Neutrophil (primary cell): ENCODE results near the gene DIO3.

Experiments used
- H3K27ac ChIP-seq: fragments of 200-600 bp; sonication (generic); 2 replicates; pipeline ENCODE4 v1.5.1; 2016; ENCODE audit warnings: mild to moderate bottlenecking, moderate library complexity
- H3K27me3 ChIP-seq: fragments of 200-600 bp; sonication (generic); 2 replicates; pipeline ENCODE4 v1.6.0; 2016; ENCODE audit warnings: mild to moderate bottlenecking
- H3K36me3 ChIP-seq: fragments of 200-600 bp; sonication (generic); 2 replicates; pipeline ENCODE4 v1.5.1; 2017
- H3K4me1 ChIP-seq, 2 experiments: fragments of 200-600 bp in 1 of 2; sonication (generic) in 1 of 2; 1 replicate in 1 of 2; 2 replicates in 1 of 2; pipeline versions ENCODE4 v1.5.1 to v1.6.1; 2013 to 2016; ENCODE audit warnings: low read depth in 1 of 2, low read length in 1 of 2, mild to moderate bottlenecking in 1 of 2, moderate library complexity in 1 of 2; ENCODE audit not compliant: control insufficient read depth in 1 of 2, insufficient read depth in 1 of 2
- H3K4me3 ChIP-seq, 2 experiments: fragments of 200-600 bp in 1 of 2; sonication (generic) in 1 of 2; 1 replicate in 1 of 2; 2 replicates in 1 of 2; pipeline ENCODE4 v1.5.1; 2013 to 2016; ENCODE audit warnings: low read depth in 1 of 2, low read length in 1 of 2, mild to moderate bottlenecking in 1 of 2, moderate library complexity in 1 of 2
- H3K9me3 ChIP-seq: fragments of 200-600 bp; sonication (generic); 2 replicates; pipeline ENCODE4 v1.5.1; 2016
- CTCF ChIP-seq: fragments of 200-600 bp; sonication (generic); IDR thresholded peaks from 2 replicates; pipeline ENCODE4 v1.5.1; 2016; ENCODE audit warnings: antibody characterized with exemption

The DIO3 gene

GRCh38 chr14:101544550-101544949 is 16.7 kb upstream of the DIO3 start:
- H3K4me3 ChIP-seq: no peak overlapping the region
- TF ChIP-seq CTCF: no peak

GRCh38 chr14:101546706-101547105 is 14.6 kb upstream of the DIO3 start:
- no peak overlapping the region for H3K4me3 ChIP-seq
- H3K36me3 ChIP-seq: no peaks in the 10 kb centered on the region
- H3K27me3 ChIP-seq: no peaks in the 10 kb centered on the region
- no peak overlapping the region for H3K27ac ChIP-seq
- no peak for TF ChIP-seq CTCF
- no peaks in the 10 kb centered on the region for H3K4me1 ChIP-seq
- no peaks in the 10 kb centered on the region for H3K9me3 ChIP-seq

More at GRCh38 chr14:101544550-101544949, 16.7 kb upstream of the DIO3 start:
- Histone ChIP-seq H3K9me3 (no peaks in the 10 kb centered on the region), H3K36me3 (no peaks in the 10 kb centered on the region), H3K27ac (no peak overlapping the region), H3K27me3 (no peaks in the 10 kb centered on the region), H3K4me1 (no peaks in the 10 kb centered on the region)

GRCh38 chr14:101547107-101547738 is 14.1 kb upstream of the DIO3 start:
- no peak for TF ChIP-seq CTCF
- Histone ChIP-seq H3K27ac (no peak overlapping the region), H3K9me3 (no peaks in the 10 kb centered on the region), H3K4me3 (no peak overlapping the region), H3K36me3 (no peaks in the 10 kb centered on the region), H3K27me3 (no peaks in the 10 kb centered on the region), H3K4me1 (no peaks in the 10 kb centered on the region)

GRCh38 chr14:101547961-101548669 is 13.2 kb upstream of the DIO3 start:
- no peak overlapping the region for H3K27ac ChIP-seq
- H3K4me3 ChIP-seq: no peak overlapping the region
- no peaks in the 10 kb centered on the region for H3K4me1 ChIP-seq
- H3K9me3 ChIP-seq: no peaks in the 10 kb centered on the region
- no peaks in the 10 kb centered on the region for H3K27me3 ChIP-seq
- TF ChIP-seq CTCF: no peak
- no peaks in the 10 kb centered on the region for H3K36me3 ChIP-seq

GRCh38 chr14:101548710-101549109 is 12.6 kb upstream of the DIO3 start:
- no peak overlapping the region for H3K27ac ChIP-seq

More at GRCh38 chr14:101548710-101549109, 12.6 kb upstream of the DIO3 start:
- no peak overlapping the region for H3K4me3 ChIP-seq
- no peaks in the 10 kb centered on the region for H3K9me3 ChIP-seq
- H3K36me3 ChIP-seq: no peaks in the 10 kb centered on the region
- H3K27me3 ChIP-seq: no peaks in the 10 kb centered on the region
- no peak for TF ChIP-seq CTCF
- no peaks in the 10 kb centered on the region for H3K4me1 ChIP-seq
